Gastroesophageal sphincter (tissue), 4 donors: ENCODE results near the gene FAM228A. TPM values are rescaled to one million over a fixed set of nuclear protein-coding genes. Genes with fewer than 3 reads are reported as not detected.

Source experiments
- ATAC-seq: fragments of 150-250 bp; one replicate; pipeline ENCODE4 v1.9.1; 2016; ENCODE audit warnings: mild to moderate bottlenecking, moderate library complexity
- H3K27ac ChIP-seq, 4 donors: fragments of 200-600 bp; sonication (generic) in 3 of 4; 1 replicate in 3 of 4; 2 replicates in 1 of 4; pipeline ENCODE4 v1.5.1; 2016 to 2019
- H3K27me3 ChIP-seq: fragments of 200-600 bp; sonication (generic); one replicate; pipeline ENCODE4 v1.5.1; 2019
- H3K36me3 ChIP-seq, 2 donors: fragments of 200-600 bp; sonication (generic); one replicate each; pipeline ENCODE4 v1.5.1; 2019; ENCODE audit warnings: control low read depth in 1 of 2
- H3K4me1 ChIP-seq, 3 donors: fragments of 200-600 bp; sonication (generic); 1 replicate in 2 of 3; 2 replicates in 1 of 3; pipeline ENCODE4 v1.5.1; 2016 to 2019; ENCODE audit warnings: control low read depth in 2 of 3
- H3K4me3 ChIP-seq, 2 donors: fragments of 200-600 bp; sonication (generic); one replicate each; pipeline ENCODE4 v1.5.1; 2019; ENCODE audit warnings: mild to moderate bottlenecking in 1 of 2, moderate library complexity in 1 of 2
- H3K9me3 ChIP-seq, 3 donors: fragments of 200-600 bp; sonication (generic); one replicate each; pipeline ENCODE4 v1.5.1; 2017 to 2019; ENCODE audit warnings: control low read depth in 2 of 3
- EP300 ChIP-seq: sonication (generic); formaldehyde crosslinking; IDR thresholded peaks from one replicate; pipeline ENCODE4 v1.6.1; 2017; ENCODE audit warnings: antibody characterized with exemption, mild to moderate bottlenecking
- POLR2A ChIP-seq, 2 donors: fragments of 450-650 bp; IDR thresholded peaks; one replicate each; pipeline ENCODE4 v1.6.1; 2017; ENCODE audit warnings: antibody characterized with exemption in 2 of 2, mild to moderate bottlenecking in 2 of 2, moderate library complexity in 1 of 2
- POLR2AphosphoS5 ChIP-seq: sonication (generic); formaldehyde crosslinking; IDR thresholded peaks from one replicate; pipeline ENCODE4 v1.6.1; 2017; ENCODE audit warnings: antibody characterized with exemption
- WGBS, 2 donors: methylation state at CpG; one replicate each; pipeline ENCODE4 v1.1.5; 2018; ENCODE audit warnings: low coverage in 1 of 2; 5-methylcytosine and 5-hydroxymethylcytosine counted together
- total RNA-seq, 4 donors: library from RNA; depleted of rRNA; stranded (reverse); fragments of >200 nt; gene quantifications; one replicate each; pipeline ENCODE4 v1.1.0, GENCODE V29; 2016
- TF ChIP-seq, protein P1 (sequence below), 4 experiments: fragments of 200-600 bp in 2 of 4; fragments of 450-650 bp in 2 of 4; sonication (generic) in 1 of 4; IDR thresholded peaks; one replicate each; pipeline ENCODE4 v1.5.1; 2017 to 2019; ENCODE audit warnings: antibody characterized with exemption in 4 of 4, mild to moderate bottlenecking in 2 of 4, moderate library complexity in 2 of 4

Gene FAM228A
- total RNA-seq, 4 donors from 2014 or later = 0.54 to 3.7 (median 2.0) TPM

DNA sequence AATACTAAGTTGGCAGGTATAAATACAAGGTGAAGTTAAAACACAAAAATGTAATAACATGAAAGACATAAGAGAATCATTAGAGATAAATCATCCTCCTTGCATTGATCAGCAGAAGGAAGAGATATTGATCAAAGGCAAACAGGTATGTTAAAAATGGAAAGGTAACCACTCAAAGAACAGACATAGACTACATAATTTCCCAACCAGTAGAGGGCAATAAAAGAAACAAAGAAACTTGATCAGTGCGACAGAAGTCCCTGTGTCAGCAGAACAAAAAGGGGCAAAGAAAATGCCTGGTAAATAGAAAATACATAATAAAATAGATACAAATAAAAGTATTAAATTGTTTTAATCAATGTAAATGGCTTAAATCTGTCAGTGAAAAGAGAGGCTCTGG, 53.6 kb downstream of the FAM228A start:
- Histone ChIP-seq H3K9me3 (no peaks in the 10 kb centered on the region), H3K4me3 (no peak overlapping the region), H3K36me3 (peaks cover 0 to 30% of the 10 kb centered on the region in 2 donors), H3K27ac (no peak overlapping the region), H3K4me1 (no peaks in the 10 kb centered on the region), H3K27me3 (no peaks in the 10 kb centered on the region)
- 40 to 50% methylated on average over 1 of the region's 1 CpG for WGBS, 2 donors
- TF ChIP-seq, protein P1, sequence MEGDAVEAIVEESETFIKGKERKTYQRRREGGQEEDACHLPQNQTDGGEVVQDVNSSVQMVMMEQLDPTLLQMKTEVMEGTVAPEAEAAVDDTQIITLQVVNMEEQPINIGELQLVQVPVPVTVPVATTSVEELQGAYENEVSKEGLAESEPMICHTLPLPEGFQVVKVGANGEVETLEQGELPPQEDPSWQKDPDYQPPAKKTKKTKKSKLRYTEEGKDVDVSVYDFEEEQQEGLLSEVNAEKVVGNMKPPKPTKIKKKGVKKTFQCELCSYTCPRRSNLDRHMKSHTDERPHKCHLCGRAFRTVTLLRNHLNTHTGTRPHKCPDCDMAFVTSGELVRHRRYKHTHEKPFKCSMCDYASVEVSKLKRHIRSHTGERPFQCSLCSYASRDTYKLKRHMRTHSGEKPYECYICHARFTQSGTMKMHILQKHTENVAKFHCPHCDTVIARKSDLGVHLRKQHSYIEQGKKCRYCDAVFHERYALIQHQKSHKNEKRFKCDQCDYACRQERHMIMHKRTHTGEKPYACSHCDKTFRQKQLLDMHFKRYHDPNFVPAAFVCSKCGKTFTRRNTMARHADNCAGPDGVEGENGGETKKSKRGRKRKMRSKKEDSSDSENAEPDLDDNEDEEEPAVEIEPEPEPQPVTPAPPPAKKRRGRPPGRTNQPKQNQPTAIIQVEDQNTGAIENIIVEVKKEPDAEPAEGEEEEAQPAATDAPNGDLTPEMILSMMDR (IDR thresholded peaks at IDR 0.05) = peak in 3 of 4 experiments; percentile 16 to 27 (median 17)
- TF ChIP-seq POLR2A (IDR thresholded peaks at IDR 0.05) (no peak), POLR2AphosphoS5 (no peak), EP300 (no peak)
- ATAC-seq = no peak

DNA sequence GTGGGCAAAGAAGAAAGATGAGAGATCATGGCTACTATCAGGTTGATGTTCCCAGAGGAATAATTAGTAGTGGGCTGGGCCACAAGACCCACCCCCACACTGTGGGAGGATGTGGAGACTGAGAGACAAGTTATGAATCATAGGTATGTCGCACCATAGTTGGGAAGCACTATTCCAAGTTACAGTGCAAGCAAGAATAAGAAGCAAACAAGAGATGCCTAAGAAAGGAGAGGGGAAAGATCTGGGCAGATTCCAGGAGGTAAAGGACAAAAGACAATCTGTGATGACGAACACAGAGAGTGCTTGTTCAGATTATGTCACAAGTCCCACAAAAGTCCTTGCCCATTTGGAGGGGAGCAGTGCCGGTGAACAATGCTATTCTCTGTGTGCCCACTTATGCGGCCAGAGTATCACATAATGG, 56.6 kb downstream of the FAM228A start:
- Histone ChIP-seq H3K27ac (no peak overlapping the region), H3K36me3 (peaks cover 0 to 10% of the 10 kb centered on the region in 2 donors), H3K9me3 (no peaks in the 10 kb centered on the region), H3K27me3 (no peaks in the 10 kb centered on the region), H3K4me3 (no peak overlapping the region), H3K4me1 (no peaks in the 10 kb centered on the region)
- no peak for ATAC-seq
- TF ChIP-seq POLR2AphosphoS5 (no peak), POLR2A (IDR thresholded peaks at IDR 0.05) (no peak), EP300 (no peak)
- TF ChIP-seq, protein P1 (IDR thresholded peaks at IDR 0.05) = no peak
- 85 to 93% methylated on average over 4 of the region's 4 CpGs for WGBS, 2 donors

DNA sequence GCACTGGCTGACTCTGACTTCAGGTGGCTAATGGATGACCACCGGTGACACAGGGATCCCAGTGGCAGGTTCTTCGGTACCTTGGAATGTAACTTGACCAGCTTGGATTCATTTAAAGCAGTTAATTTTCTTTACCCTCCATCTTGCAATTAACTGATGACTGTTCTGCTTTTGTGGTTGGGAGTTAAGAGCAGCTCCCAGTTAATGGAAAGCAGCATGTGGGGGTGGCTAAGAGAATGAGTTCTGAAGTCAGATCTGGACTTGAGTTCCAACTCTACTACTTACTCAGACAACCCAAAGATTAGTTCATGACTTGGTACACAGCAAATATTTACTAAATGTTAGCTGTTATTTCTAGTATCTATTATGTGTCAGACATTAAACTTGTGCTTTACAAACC, 58.5 kb downstream of the FAM228A start:
- Histone ChIP-seq H3K36me3 (peaks cover 0 to 9% of the 10 kb centered on the region in 2 donors), H3K4me1 (no peaks in the 10 kb centered on the region), H3K4me3 (no peak overlapping the region), H3K27ac (no peak overlapping the region), H3K9me3 (no peaks in the 10 kb centered on the region), H3K27me3 (no peaks in the 10 kb centered on the region)
- TF ChIP-seq POLR2A (IDR thresholded peaks at IDR 0.05) (no peak), EP300 (no peak), POLR2AphosphoS5 (no peak)
- TF ChIP-seq, protein P1 (IDR thresholded peaks at IDR 0.05) = no peak
- ATAC-seq = no peak
- WGBS, 2 donors = 80 to 100% methylated on average over 1 to 2 of the region's 2 CpGs

DNA sequence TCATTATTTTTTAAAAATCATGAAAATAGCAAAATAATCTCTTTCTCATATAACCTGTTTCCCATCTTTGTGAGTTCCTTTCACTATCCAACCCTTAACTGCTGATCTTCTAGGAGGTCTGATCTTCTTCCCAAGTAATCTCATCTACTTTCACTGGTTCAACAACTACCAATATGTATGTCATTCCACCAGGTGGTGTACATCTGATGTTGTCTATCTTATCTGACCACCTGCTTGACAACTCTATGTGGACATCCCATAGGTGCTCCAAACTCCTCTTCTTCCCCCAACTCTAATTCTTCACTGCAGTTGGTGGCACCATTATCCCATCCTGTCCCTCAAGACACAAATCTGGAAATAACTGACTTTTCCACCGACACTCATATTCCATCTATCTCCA, 62.5 kb downstream of the FAM228A start:
- TF ChIP-seq POLR2A (IDR thresholded peaks at IDR 0.05) = no peak
- TF ChIP-seq, protein P1 (IDR thresholded peaks at IDR 0.05) = peak in 1 of 4 experiments; percentile 8
- Histone ChIP-seq H3K4me1 (no peaks in the 10 kb centered on the region), H3K27ac (no peak overlapping the region), H3K36me3 (peaks cover 0 to 18% of the 10 kb centered on the region in 2 donors), H3K9me3 (no peaks in the 10 kb centered on the region), H3K4me3 (no peak overlapping the region), H3K27me3 (no peaks in the 10 kb centered on the region)
- no peak for ATAC-seq
- WGBS, 2 donors = 100% methylated on average over 1 of the region's 1 CpG

DNA sequence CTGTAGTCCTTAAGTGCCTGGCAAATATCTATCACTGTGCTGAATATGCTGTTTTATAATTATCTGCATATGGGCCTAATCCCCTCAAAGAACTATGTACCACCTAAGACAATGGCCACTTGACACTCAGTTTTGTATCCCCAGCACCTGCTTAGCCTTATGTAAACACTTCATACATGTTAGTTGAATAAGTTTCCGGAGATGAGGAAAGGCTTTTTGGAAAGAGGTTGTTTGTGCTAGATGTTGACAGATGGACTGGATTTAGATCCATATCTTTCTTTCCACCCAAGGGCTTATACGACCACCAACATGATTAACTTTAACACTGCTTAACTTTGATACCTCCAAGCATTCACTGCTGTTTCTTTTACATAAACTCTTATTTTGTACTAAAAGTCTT, 63.3 kb downstream of the FAM228A start:
- H3K9me3 ChIP-seq = no peaks in the 10 kb centered on the region
- no peak for ATAC-seq
- TF ChIP-seq POLR2A (IDR thresholded peaks at IDR 0.05) = no peak
- TF ChIP-seq, protein P1 (IDR thresholded peaks at IDR 0.05) = no peak
- no peak for TF ChIP-seq EP300
- TF ChIP-seq POLR2AphosphoS5 = no peak
- no peaks in the 10 kb centered on the region for H3K27me3 ChIP-seq
- WGBS, 2 donors = 71 to 82% methylated on average over 2 of the region's 2 CpGs
- peaks cover 0 to 18% of the 10 kb centered on the region in 2 donors for H3K36me3 ChIP-seq
- no peaks in the 10 kb centered on the region for H3K4me1 ChIP-seq
- H3K27ac ChIP-seq = no peak overlapping the region
- no peak overlapping the region for H3K4me3 ChIP-seq
